ENCODE data around the gene CACNA1D. TPM values are rescaled to one million over a fixed set of nuclear protein-coding genes. Genes with fewer than 3 reads are reported as not detected.

The CACNA1D gene
- total and polyA plus RNA-seq, 2 donors (not counting 3 experiments of a cell fraction or from before 2014, with no cell fraction given) = 0.06 TPM; not detected in 1

- Histone ChIP-seq H3K27ac (ENCODE audit: insufficient read depth, low read depth, low read length) (no peak overlapping the region), H3K9me3 (replicated peaks; ENCODE audit: control insufficient read depth, insufficient read depth, low read length) (no peaks in the 10 kb centered on the region), H3K9ac (replicated peaks; ENCODE audit: extremely low read depth, insufficient read depth, low read length) (no peak overlapping the region), H3K4me1 (ENCODE audit: control insufficient read depth, extremely low read depth, insufficient read depth, low read length) (no peaks in the 10 kb centered on the region), H2AFZ (ENCODE audit: low read depth, low read length) (no peak overlapping the region), H3K4me2 (ENCODE audit: insufficient read depth, low read length) (no peak overlapping the region), H3K4me3 (replicated peaks in 1 of 3; ENCODE audit: insufficient read depth in 1 of 3, low read depth in 1 of 3, low read length in 3 of 3) (no peak overlapping the region), H3K27me3 (ENCODE audit: control insufficient read depth in 2 of 2, insufficient read depth in 2 of 2, low read length in 2 of 2) (peaks cover 22 to 31% of the 10 kb centered on the region in 2 experiments), H4K20me1 (replicated peaks; ENCODE audit: control insufficient read depth, extremely low read depth, insufficient read depth, low read length) (no peaks in the 10 kb centered on the region), H3K36me3 (ENCODE audit: control insufficient read depth in 2 of 2, extremely low read depth in 1 of 2, insufficient read depth in 2 of 2, low read length in 2 of 2) (no peaks in the 10 kb centered on the region), H3K9me1 (replicated peaks; ENCODE audit: control insufficient read depth, extremely low read depth, insufficient read depth, low read length) (no peaks in the 10 kb centered on the region), H3K79me2 (ENCODE audit: control insufficient read depth, insufficient read depth, low read length) (no peaks in the 10 kb centered on the region)
- intact Hi-C loops (cut with micrococcal nuclease) (no loop called here), dilution Hi-C loops (cut with MboI; ENCODE audit: extremely low pct_ligation_motif_present, low sequenced_read_pairs) (no loop called here)
- no peak for TF ChIP-seq FOS (IDR thresholded peaks at IDR 0.05; ENCODE audit: borderline replicate concordance, insufficient read depth, low read length)
- no peak for TF ChIP-seq MYC (IDR thresholded peaks at IDR 0.05; ENCODE audit: low read depth, low read length)
- TF ChIP-seq GATA2 (IDR thresholded peaks at IDR 0.05; ENCODE audit: insufficient read depth, insufficient read length, low read depth, low read length) = no peak
- TF ChIP-seq MAX (IDR thresholded peaks at IDR 0.05; ENCODE audit: insufficient read depth, insufficient read length) = no peak
- no peak for TF ChIP-seq POLR2A (IDR thresholded peaks at IDR 0.05; ENCODE audit: low read depth, low read length)
- no peak for TF ChIP-seq EZH2 (IDR thresholded peaks at IDR 0.05; ENCODE audit: borderline replicate concordance, low read depth, low read length, severe bottlenecking)
- TF ChIP-seq POLR2AphosphoS5 (IDR thresholded peaks at IDR 0.05; ENCODE audit: insufficient read depth, low read depth, low read length) = no peak
- no peak for TF ChIP-seq JUN (IDR thresholded peaks at IDR 0.05; ENCODE audit: borderline replicate concordance, insufficient read depth, insufficient read length, low read depth)
- no peak for TF ChIP-seq CTCF (IDR thresholded peaks at IDR 0.05; ENCODE audit: extremely low read depth in 1 of 2, insufficient read depth in 1 of 2, low read depth in 1 of 2, low read length in 2 of 2)
- DNase-seq (ENCODE audit: low read depth, low spot score) (no peak), FAIRE-seq (no peak)
- ChIA-PET CTCF (no interaction called here), POLR2A (no interaction called here)
- BruUV-seq (replicated peaks) = no TSS peak
Observed at GRCh38 chr3:53849916-53850315, 355.5 kb downstream of the CACNA1D start.
